ENCODE data around the gene STAM. TPM values are rescaled to one million over a fixed set of nuclear protein-coding genes. Genes with fewer than 3 reads are reported as not detected.

The STAM gene
- total RNA-seq, 1 experiment from 2014 or later = 29.3 TPM

DNA sequence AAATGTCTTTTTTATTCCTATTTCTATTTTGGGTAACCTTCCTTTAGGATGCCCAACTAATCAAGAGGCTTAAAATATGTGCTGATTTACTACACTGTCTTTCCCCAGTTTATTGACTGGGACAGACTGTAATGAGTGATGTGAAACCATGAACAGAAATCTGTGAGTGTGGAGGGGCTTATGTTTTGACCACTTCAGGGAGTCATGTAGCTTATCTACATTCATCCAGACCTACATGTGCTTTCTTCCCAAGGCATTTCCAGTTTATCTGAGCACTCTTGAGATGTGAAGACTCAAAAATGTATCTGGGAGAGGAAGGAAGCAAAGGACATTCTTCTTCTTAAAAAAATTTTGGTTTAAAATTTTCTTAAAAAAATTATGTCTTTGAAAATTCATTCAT is 45.2 kb downstream of the STAM start:
- Histone ChIP-seq H2BK20ac (ENCODE audit: low read depth, low read length, poor library complexity, severe bottlenecking) (no peak overlapping the region), H3K79me2 (ENCODE audit: insufficient read depth, low read length) (no peaks in the 10 kb centered on the region), H4K8ac (replicated peaks; ENCODE audit: insufficient read length, low read depth, low read length) (no peak overlapping the region), H2AFZ (ENCODE audit: low read length) (no peak overlapping the region), H3K14ac (ENCODE audit: insufficient read depth, low read length) (no peak overlapping the region), H3K27ac (ENCODE audit: insufficient read length, low read depth, low read length) (no peak overlapping the region), H4K91ac (ENCODE audit: insufficient read length, low read depth, low read length) (no peak overlapping the region), H3K79me1 (ENCODE audit: insufficient read depth, low read depth, low read length, poor library complexity, severe bottlenecking) (peaks cover 7% of the 10 kb centered on the region), H2BK120ac (ENCODE audit: low read depth, low read length, poor library complexity, severe bottlenecking) (no peak overlapping the region), H4K5ac (ENCODE audit: insufficient read length, low read depth, low read length) (no peak overlapping the region), H3T11ph (ENCODE audit: low read length) (no peak overlapping the region), H3K9ac (ENCODE audit: extremely low read depth, insufficient read length, low read length) (no peak overlapping the region), H4K20me1 (ENCODE audit: control insufficient read depth, insufficient read depth, insufficient read length) (no peaks in the 10 kb centered on the region), H3K56ac (ENCODE audit: insufficient read length, low read depth, low read length) (no peak overlapping the region), H3K9me3 (ENCODE audit: control insufficient read depth, low read depth, low read length) (no peaks in the 10 kb centered on the region), H3K4me1 (ENCODE audit: insufficient read depth, low read length) (no peaks in the 10 kb centered on the region), H3K4ac (ENCODE audit: low read depth, low read length) (no peak overlapping the region), H3K23me2 (ENCODE audit: insufficient read length, low read depth, low read length, poor library complexity, severe bottlenecking) (no peaks in the 10 kb centered on the region), H2BK15ac (ENCODE audit: low read depth, low read length) (no peak overlapping the region), H3K18ac (ENCODE audit: insufficient read length, low read depth, low read length) (no peak overlapping the region), H3K4me2 (ENCODE audit: insufficient read depth, insufficient read length, low read length) (no peak overlapping the region), H2AK5ac (ENCODE audit: insufficient read length, low read length) (no peak overlapping the region), H2BK12ac (ENCODE audit: insufficient read length, low read depth, low read length) (no peak overlapping the region), H3K23ac (ENCODE audit: insufficient read length, low read depth, low read length) (no peak overlapping the region), H2BK5ac (ENCODE audit: insufficient read length, low read length) (no peak overlapping the region), H3K27me3 (ENCODE audit: insufficient read depth, low read length) (no peaks in the 10 kb centered on the region)
- TF ChIP-seq, protein P1, sequence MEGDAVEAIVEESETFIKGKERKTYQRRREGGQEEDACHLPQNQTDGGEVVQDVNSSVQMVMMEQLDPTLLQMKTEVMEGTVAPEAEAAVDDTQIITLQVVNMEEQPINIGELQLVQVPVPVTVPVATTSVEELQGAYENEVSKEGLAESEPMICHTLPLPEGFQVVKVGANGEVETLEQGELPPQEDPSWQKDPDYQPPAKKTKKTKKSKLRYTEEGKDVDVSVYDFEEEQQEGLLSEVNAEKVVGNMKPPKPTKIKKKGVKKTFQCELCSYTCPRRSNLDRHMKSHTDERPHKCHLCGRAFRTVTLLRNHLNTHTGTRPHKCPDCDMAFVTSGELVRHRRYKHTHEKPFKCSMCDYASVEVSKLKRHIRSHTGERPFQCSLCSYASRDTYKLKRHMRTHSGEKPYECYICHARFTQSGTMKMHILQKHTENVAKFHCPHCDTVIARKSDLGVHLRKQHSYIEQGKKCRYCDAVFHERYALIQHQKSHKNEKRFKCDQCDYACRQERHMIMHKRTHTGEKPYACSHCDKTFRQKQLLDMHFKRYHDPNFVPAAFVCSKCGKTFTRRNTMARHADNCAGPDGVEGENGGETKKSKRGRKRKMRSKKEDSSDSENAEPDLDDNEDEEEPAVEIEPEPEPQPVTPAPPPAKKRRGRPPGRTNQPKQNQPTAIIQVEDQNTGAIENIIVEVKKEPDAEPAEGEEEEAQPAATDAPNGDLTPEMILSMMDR (conservative IDR thresholded peaks at IDR 0.05) = no peak
- Mint-ChIP-seq H3K9me3 (no peaks in the 10 kb centered on the region; a peak in 1 of 5 replicates), H3K27me3 (ENCODE audit: low read depth) (no peaks in the 10 kb centered on the region), H3K4me1 (no peaks in the 10 kb centered on the region), H3K4me3 (no peak overlapping the region), H3K36me3 (ENCODE audit: insufficient read depth in 1 of 3, low read depth in 3 of 3) (peaks cover 5 to 16% (median 15%) of the 10 kb centered on the region in 3 experiments; a peak in 4 of 7 replicates), H3K27ac (no peak overlapping the region)
- no peak for DNase-seq

Measured in H9 (cell line).